Measurements from ENCODE around the gene TMEM145.

The TMEM145 gene

DNA sequence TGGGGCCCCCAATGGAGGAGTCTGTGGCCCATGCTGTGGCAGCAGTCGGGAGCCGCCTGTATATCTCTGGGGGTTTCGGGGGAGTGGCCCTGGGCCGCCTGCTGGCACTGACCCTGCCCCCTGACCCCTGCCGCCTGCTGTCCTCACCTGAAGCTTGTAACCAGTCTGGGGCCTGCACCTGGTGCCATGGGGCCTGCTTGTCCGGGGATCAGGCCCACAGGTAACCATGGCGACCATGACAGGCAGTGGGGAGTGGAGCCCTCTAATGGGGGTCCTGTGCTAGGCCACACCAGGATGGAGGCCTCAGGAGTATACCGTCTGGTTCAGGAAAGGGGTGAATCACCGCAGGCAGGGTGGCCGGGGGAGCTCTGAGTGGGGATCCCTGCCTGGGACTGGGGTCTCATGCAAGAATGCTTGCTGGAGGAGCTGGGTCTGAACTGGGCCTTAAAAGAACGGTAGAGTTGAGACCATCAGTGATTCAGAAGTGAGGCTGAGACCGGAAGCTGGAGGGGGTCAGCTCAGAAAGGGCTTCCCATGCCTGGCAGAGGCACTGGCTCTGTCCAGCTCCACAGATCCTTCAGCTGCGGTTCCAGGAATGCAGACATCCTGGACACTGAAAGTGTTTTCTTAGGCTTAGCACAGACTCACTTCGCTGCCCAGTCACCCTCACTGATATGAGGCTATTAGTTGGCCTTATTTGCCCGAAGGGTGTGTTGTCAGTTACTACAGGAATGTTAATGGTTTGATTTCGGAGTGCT lies 47.9 kb downstream of the TMEM145 start:
- Histone ChIP-seq H3K9me2 (replicated peaks; ENCODE audit: low read depth, low read length) (no peaks in the 10 kb centered on the region), H3K4me1 (ENCODE audit: insufficient read depth, low read length, poor library complexity, severe bottlenecking) (peaks cover 9% of the 10 kb centered on the region), H3K9ac (ENCODE audit: low read depth, low read length, poor library complexity, severe bottlenecking) (no peak overlapping the region), H3F3A (ENCODE audit: low read depth) (no peaks in the 10 kb centered on the region), H2AFZ (ENCODE audit: low read length) (no peak overlapping the region), H3K36me3 (ENCODE audit: insufficient read depth, low read length) (peaks cover 7% of the 10 kb centered on the region; the same call in 1 of the 2 replicates), H3K4me3 (ENCODE audit: low read length, poor library complexity, severe bottlenecking) (no peak overlapping the region), H4K20me1 (ENCODE audit: insufficient read depth, low read length, poor library complexity, severe bottlenecking) (no peaks in the 10 kb centered on the region), H3K79me2 (ENCODE audit: insufficient read depth, low read length) (no peaks in the 10 kb centered on the region), H3K9me3 (ENCODE audit: insufficient read depth, low read depth, low read length) (no peaks in the 10 kb centered on the region; the same call in 1 of the 2 replicates), H3K27me3 (ENCODE audit: insufficient read depth, low read length, poor library complexity, severe bottlenecking) (no peaks in the 10 kb centered on the region), H3K4me2 (ENCODE audit: low read depth, low read length, poor library complexity, severe bottlenecking) (no peak overlapping the region)
- TF ChIP-seq CTCF (conservative IDR thresholded peaks at IDR 0.05; ENCODE audit: low read length): no peak
- TF ChIP-seq EZH2phosphoT487 (IDR thresholded peaks at IDR 0.05; ENCODE audit: borderline replicate concordance): no peak

DNA sequence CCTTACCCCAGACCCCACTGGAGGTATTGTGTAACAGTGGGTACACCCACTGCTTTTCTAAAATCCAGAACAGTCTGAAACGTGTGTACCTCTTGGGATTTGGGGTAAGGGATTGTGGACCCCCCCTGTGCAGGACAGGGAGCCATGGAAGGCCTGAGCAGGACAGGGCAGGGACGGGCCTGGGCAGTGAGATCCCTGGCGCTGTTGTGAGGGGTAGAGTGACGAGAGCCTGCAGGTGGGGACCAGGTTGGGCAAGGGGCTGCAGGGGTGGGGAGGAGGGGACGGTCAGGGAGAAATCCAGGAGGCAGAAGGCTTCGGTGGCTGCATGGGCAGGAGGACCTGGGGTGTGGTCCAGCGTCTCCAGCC lies 48.4 kb downstream of the TMEM145 start:
- H3K27me3 ChIP-seq (ENCODE audit: insufficient read depth, low read length, poor library complexity, severe bottlenecking): no peaks in the 10 kb centered on the region
- no peaks in the 10 kb centered on the region for H3K9me2 ChIP-seq (replicated peaks; ENCODE audit: low read depth, low read length)
- H2AFZ ChIP-seq (ENCODE audit: low read length): no peak overlapping the region
- no peaks in the 10 kb centered on the region; the same call in 1 of the 2 replicates for H3K9me3 ChIP-seq (ENCODE audit: insufficient read depth, low read depth, low read length)
- peaks cover 9% of the 10 kb centered on the region for H3K4me1 ChIP-seq (ENCODE audit: insufficient read depth, low read length, poor library complexity, severe bottlenecking)
- H4K20me1 ChIP-seq (ENCODE audit: insufficient read depth, low read length, poor library complexity, severe bottlenecking): no peaks in the 10 kb centered on the region
- no peaks in the 10 kb centered on the region for H3F3A ChIP-seq (ENCODE audit: low read depth)
- TF ChIP-seq EZH2phosphoT487 (IDR thresholded peaks at IDR 0.05; ENCODE audit: borderline replicate concordance): no peak
- TF ChIP-seq CTCF (conservative IDR thresholded peaks at IDR 0.05; ENCODE audit: low read length): no peak
- H3K4me2 ChIP-seq (ENCODE audit: low read depth, low read length, poor library complexity, severe bottlenecking): no peak overlapping the region
- no peak overlapping the region for H3K9ac ChIP-seq (ENCODE audit: low read depth, low read length, poor library complexity, severe bottlenecking)
- H3K79me2 ChIP-seq (ENCODE audit: insufficient read depth, low read length): no peaks in the 10 kb centered on the region
- no peak overlapping the region for H3K4me3 ChIP-seq (ENCODE audit: low read length, poor library complexity, severe bottlenecking)
- H3K36me3 ChIP-seq (ENCODE audit: insufficient read depth, low read length): peaks cover 6% of the 10 kb centered on the region; the same call in 1 of the 2 replicates

DNA sequence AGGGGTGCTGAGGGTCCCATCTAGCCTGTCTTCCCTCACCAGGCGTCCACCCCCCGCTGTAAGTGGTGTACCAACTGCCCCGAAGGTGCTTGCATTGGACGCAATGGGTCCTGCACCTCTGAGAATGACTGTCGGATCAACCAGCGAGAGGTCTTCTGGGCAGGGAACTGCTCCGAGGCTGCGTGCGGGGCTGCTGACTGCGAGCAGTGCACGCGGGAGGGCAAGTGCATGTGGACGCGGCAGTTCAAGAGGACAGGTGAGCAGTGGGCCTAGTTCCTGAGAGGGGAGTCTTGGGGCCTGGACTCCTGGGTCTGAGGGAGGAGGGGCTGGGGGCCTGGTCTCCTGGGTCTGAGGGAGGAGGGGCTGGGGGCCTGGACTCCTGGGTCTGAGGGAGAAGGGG lies 49.2 kb downstream of the TMEM145 start:
- H3K4me3 ChIP-seq (ENCODE audit: low read length, poor library complexity, severe bottlenecking): no peak overlapping the region
- no peak overlapping the region for H3K9ac ChIP-seq (ENCODE audit: low read depth, low read length, poor library complexity, severe bottlenecking)
- no peaks in the 10 kb centered on the region for H3K27me3 ChIP-seq (ENCODE audit: insufficient read depth, low read length, poor library complexity, severe bottlenecking)
- H3K36me3 ChIP-seq (ENCODE audit: insufficient read depth, low read length): no peaks in the 10 kb centered on the region; the same call in 1 of the 2 replicates
- H2AFZ ChIP-seq (ENCODE audit: low read length): no peak overlapping the region
- H3K4me2 ChIP-seq (ENCODE audit: low read depth, low read length, poor library complexity, severe bottlenecking): no peak overlapping the region
- no peaks in the 10 kb centered on the region for H4K20me1 ChIP-seq (ENCODE audit: insufficient read depth, low read length, poor library complexity, severe bottlenecking)
- TF ChIP-seq EZH2phosphoT487 (IDR thresholded peaks at IDR 0.05; ENCODE audit: borderline replicate concordance) (no peak), CTCF (conservative IDR thresholded peaks at IDR 0.05; ENCODE audit: low read length) (no peak)
- H3K9me2 ChIP-seq (replicated peaks; ENCODE audit: low read depth, low read length): no peaks in the 10 kb centered on the region
- H3K9me3 ChIP-seq (ENCODE audit: insufficient read depth, low read depth, low read length): no peaks in the 10 kb centered on the region; the same call in 1 of the 2 replicates
- H3K4me1 ChIP-seq (ENCODE audit: insufficient read depth, low read length, poor library complexity, severe bottlenecking): peaks cover 9% of the 10 kb centered on the region
- H3K79me2 ChIP-seq (ENCODE audit: insufficient read depth, low read length): no peaks in the 10 kb centered on the region
- no peaks in the 10 kb centered on the region for H3F3A ChIP-seq (ENCODE audit: low read depth)

Measured in Loucy (cell line).